Measurements from ENCODE around the gene GP1BB. TPM values are rescaled to one million over a fixed set of nuclear protein-coding genes. Genes with fewer than 3 reads are reported as not detected.

GP1BB gene
- 23.5 TPM for total RNA-seq

GRCh38 chr22:19723232-19723982, at the start of gene GP1BB:
Gene GP1BB, plus strand, starts transcription at chr22:19723539. Its CDS starts 31 bp downstream, at chr22:19723570.

GRCh38 chr22:19714312-19715187, 8.8 kb upstream of the GP1BB start, which contains the start of gene SEPTIN5:
Gene SEPTIN5, plus strand, starts transcription at chr22:19714503. Its CDS starts 86 bp downstream, at chr22:19714589.

GRCh38 chr22:19760058-19760950, 37.0 kb downstream of the GP1BB start, which contains the start of gene TBX1:
Gene TBX1, plus strand, starts transcription at chr22:19760778. Its CDS starts 66 bp downstream, at chr22:19760844.

Other genes with a start within 250 kb of the GP1BB start
- gene UFD1, start 244.3 kb upstream of the GP1BB start, total RNA-seq: 26.9 TPM
- 6.6 TPM for gene CDC45, start 243.6 kb upstream of the GP1BB start, total RNA-seq
- gene CLDN5, start 199.1 kb upstream of the GP1BB start, total RNA-seq: 67.0 TPM
- gene SEPTIN5, start 9.0 kb upstream of the GP1BB start, total RNA-seq: 246 TPM
- not detected for gene TBX1, start 37.2 kb downstream of the GP1BB start, total RNA-seq
- 7.8 TPM for gene GNB1L, start 131.3 kb downstream of the GP1BB start, total RNA-seq
- 20.7 TPM for gene RTL10, start 131.3 kb downstream of the GP1BB start, total RNA-seq
- gene COMT, start 218.2 kb downstream of the GP1BB start, total RNA-seq: 36.9 TPM
- gene TXNRD2, start 218.3 kb downstream of the GP1BB start, total RNA-seq: 16.3 TPM

Data from parietal lobe (tissue), 1 donor.